Activated CD4-positive, alpha-beta T cell treated with anti-CD3 and anti-CD28 coated beads, Interleukin-2, Interleukin-4, amounts not matched to agents 100 ng/mL and 50 ng/mL, durations not matched to agents 16 hours and 8 hours (primary cell): ENCODE measurements around the gene STRADB.
"Not testable (repeated sequence)": the region's sequence is repeated elsewhere in the genome, so short reads cannot be mapped to it uniquely, and the experiment has no call there.

Source experiments
- DNase-seq: peaks from one replicate; pipeline ENCODE4 v3.0.0-alpha.2; 2020; ENCODE audit warnings: low spot score

STRADB gene

DNA sequence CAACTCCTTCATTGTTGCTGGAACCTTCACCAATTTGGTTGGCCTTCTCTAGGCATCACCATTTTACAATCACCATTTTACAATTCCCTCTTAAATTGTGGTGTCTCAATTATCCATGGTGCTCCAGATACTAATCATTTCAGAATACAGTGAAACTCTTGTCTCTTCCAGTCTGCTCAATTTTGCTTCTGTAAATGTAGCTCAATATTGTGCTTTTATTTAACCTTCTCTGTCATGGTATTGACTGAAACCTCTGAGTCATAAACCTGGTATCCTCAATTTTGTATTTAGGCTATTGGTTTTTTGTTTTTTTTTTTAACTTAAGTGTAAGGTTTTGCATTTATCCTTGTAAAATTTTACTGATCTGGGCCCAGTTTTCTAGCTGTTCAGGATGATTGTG lies 16.1 kb downstream of the STRADB start:
- no peak for DNase-seq

DNA sequence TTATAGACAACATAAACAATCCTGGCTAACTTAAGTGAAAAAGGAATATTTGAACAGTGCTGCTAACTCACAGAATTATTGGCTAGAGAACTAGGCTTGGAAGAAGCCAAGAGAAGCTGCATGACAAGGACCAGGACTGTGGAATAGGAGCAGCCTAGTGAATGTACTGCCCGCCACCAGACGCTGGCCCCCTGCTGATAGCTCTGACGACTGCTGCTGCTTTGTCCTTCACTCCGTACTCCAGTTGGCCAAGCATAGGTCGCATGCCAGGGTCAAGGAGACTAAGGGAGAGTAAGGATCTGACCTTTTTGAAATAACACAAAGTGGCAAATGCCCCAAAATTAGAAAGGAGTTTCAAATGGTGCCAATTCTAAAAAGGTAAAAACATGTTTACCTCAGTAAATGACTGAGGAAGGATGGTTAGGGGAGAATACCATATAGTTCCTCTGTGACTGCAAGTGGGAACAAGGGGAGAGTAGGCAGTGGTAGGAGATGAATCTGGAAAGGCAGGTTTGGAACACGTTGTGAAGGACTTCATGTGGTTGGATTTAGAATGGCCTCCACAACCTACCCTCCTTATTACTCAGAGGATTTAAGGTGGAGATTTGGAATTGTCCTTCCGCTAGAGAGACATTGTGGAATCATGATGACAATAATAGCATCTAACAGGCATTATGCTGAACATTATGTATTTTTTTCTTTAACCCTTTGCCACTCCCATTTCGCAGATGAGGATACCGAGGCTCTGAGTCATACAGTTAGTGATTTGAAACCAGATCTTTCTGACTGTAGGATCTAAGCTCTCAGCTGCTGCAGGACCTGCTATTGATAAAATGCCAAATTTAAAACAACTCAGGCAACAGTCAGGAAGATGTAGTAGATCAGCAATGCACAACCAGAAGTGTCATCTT lies 19.5 kb downstream of the STRADB start:
- peak; percentile 32 for DNase-seq

DNA sequence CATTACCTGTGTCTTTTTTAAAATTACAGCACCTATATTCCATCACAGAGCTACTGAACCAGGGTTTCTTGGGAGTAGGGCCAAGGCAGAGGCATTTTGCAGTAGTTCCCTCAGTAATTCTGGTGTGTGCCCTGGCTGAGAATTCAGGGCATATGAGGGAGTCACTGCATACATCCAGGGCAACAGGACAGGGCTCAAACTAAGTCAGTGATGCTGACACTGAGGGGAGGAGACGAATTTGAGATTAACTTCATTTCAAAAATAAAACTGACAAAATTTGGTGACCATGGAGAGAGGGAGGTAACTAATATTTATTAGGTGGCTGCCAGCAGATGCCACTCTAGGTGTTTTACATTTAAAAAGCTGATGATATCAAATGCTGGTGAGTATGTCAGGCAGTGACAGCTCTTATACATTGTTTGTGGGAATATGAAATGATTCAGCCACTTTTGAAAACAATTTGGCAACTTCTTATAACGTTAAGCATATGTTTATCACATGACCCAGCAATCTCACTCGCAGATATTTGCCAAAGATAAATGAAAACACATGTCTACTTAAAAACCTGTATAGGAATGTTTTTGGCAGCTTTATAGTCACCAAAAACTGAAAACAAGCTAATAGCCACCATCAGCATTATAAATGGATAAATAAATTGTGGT lies 20.3 kb downstream of the STRADB start:
- no peak for DNase-seq

DNA sequence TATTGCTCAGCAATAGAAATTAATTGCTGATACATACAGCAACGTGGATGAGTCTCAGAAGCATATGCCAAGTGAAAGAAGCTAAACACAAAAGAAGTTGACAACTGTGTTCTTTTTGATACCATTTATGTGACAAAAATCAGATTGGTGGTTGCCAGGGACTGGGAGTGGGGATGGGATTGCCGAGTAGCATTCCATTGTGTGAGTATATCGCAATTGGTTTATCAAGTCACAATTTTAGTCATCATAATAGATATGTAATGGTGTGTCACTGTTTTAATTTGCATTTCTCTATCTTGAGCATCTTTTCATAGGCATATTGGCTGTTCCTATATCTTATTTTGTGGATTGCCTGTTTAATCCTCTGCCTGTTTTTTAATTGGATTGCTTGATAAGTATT lies 20.9 kb downstream of the STRADB start:
- no peak for DNase-seq

DNA sequence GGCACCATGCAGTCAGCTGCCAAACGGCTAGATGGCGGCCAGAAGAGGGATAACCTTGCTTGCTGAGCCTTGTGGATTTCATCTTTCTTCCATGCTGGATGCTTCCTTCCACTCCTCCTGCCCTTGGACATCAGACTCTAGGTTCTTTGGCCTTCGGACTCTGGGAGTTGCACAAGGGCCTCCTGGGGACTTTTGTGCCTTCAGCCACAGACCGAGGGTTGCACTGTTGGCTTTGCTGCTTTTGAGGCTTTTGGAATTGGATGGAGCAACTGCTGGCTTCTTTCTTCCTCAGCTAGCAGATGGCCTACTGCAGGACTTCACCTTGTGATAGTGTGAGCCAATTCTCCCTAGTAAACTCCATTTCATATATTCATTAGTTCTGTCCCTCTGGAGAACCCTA lies 31.0 kb downstream of the STRADB start:
- DNase-seq, result no peak

DNA sequence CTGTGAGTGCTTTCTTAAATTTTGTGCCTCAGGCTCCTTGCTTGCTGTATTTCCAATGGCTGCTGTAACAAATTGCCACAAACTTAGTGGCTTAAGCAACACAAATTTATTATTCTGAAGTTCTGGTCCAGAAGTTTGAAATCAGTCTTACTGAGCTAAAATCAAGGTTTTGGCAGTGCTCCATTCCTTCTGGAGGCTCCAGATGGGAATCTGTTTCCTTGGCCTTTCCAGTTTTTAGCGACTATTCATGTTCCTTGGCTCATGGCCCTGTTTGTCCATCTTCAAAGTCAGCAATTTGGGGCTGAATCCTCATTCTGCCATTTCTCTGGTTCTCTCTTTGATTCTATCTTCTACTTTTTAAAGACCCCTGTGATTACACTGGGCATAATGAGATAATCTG lies 31.8 kb downstream of the STRADB start:
- no peak for DNase-seq

DNA sequence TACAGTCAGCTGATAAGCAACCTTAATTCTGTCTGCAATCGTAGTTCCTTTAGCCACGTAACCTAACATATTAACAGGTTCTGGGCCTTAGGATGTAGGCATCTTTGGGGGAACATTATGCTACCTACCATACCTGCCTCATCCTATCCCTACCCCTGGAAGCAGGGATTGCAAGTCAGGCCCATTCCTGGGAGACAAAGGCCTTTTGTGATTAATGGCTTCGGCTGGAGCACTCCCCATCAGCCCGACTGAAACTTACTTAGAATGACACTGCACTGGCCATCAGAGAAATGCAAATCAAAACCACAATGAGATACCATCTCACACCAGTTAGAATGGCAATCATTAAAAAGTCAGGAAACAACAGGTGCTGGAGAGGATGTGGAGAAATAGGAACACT lies 32.2 kb downstream of the STRADB start:
- not testable (repeated sequence) for DNase-seq

DNA sequence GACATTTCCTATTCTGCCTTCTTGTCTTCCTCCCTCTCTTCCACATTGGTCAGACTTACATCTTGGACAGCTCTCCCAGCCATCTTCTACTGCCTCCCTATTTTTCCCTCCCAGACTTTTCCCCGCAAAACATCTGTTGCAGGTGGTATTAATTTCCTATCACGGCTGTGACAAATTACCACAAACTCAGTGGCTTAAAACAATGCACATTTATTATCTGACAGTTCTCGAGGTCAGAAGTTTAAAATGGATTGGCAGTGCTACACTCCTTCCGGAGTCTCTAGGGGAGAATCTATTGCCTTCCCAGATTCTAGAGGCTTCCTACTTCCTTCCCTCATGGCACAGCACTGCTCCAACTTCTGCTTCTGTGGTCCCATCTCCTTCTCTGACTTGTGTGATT lies 33.3 kb downstream of the STRADB start:
- no peak for DNase-seq

DNA sequence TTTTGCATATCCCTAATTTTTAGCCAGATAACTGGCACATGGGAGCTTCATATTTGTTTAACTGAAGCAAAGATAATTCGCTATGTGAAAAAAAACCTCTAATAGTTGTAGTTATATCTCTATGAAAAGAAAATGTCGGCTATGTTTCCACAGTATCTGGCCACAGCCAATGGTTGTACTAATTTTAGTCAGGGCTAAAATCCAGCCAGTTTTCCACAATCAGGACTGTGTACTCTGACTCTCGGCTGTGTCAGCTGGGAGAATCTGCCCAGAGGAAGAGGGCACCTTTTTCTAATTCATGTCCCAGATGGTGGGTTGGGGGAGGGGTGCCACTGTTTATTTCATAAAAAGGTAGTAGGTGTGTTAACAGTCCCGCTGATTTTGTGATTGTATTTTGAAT lies 38.8 kb downstream of the STRADB start:
- no peak for DNase-seq

DNA sequence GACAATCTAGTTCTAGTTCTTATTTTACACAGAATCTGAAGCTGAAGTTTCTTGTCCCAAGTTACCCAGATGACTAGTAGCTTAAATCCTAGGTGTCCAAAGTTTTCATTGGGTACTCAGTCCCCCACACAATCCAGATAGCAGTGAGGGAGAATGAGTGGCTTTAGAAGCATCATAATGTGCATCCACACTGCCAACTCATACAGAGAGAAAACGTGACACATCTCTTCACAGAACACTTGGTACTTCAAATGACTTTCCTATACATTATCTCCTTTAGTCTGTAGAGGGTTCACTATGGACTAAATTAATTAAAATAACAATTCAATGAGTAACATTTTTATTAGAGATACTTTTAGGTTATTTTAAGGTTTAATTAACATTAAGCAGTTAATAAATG lies 45.2 kb downstream of the STRADB start:
- peak; percentile 9 for DNase-seq

DNA sequence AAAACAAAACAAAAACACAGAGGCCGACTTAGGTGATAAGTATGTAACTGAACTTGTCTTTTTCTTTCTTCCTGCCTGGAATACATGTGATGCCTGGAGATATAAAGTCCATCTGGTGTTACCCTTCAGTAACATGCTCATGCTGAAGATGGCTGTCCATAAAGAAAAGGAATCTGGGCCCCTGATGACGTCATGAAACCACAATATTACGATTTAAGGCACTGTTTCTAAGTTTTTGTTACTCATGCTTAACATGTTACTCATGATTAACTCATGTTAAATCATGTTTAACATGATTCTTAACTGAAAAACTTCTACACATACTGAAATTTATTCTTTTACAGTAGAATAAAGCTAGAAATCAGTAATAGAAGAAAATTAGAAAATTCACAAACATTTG lies 49.0 kb downstream of the STRADB start:
- DNase-seq, result no peak

DNA sequence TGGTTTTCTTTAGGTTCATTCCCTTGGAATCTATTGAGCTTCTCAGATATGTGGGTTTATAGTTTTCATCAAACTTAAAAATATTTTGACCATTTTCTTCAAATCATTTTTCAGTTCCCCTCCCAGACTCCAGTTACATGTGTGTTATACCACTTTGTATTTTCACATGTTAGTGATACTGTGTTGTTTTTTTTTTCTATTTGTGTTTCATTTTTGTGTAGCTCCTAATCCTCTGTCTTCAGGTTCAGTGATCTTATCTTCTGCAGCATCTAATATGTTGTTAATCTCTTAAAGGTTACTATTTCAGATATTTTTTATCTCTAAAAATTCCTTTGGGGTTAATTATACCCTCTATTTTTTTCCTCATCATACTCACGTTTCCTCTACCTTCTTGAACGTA lies 51.2 kb downstream of the STRADB start:
- DNase-seq, result no peak

DNA sequence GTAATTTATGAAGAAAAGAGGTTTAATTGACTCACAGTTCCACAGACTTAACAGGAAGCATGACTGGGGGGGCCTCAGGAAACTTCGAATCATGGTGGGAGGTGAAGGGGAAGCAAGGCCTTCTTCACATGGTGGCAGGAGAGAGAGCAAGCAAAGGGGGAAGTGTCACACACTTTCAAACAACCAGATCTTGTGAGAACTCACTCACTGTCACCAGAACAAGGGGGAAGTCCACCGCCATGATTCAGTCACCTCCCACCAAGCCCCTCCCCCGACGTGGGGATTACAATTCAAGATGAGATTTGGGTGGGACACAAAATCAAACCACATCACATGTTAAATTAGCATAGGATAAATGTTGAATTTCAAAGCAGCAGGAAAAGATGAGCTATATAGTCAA lies 56.2 kb downstream of the STRADB start:
- DNase-seq, result no peak

DNA sequence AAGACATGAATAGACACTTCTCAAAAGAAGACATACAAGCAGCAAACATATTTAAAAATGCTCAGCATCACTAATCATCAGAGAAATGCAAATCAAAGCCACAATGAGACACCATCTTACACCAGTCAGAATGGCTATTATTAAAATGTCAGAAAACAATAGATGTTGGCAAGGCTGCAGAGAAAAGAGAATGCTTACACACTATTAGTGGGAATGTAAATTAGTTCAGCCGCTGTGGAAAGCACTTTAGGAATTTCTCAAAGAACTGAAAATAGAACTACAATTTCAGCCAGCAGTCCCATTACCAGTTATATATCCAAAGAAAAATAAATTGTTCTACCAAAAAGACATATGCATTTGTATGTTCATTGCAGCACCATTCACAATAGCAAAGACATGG lies 61.7 kb downstream of the STRADB start:
- no peak for DNase-seq

DNA sequence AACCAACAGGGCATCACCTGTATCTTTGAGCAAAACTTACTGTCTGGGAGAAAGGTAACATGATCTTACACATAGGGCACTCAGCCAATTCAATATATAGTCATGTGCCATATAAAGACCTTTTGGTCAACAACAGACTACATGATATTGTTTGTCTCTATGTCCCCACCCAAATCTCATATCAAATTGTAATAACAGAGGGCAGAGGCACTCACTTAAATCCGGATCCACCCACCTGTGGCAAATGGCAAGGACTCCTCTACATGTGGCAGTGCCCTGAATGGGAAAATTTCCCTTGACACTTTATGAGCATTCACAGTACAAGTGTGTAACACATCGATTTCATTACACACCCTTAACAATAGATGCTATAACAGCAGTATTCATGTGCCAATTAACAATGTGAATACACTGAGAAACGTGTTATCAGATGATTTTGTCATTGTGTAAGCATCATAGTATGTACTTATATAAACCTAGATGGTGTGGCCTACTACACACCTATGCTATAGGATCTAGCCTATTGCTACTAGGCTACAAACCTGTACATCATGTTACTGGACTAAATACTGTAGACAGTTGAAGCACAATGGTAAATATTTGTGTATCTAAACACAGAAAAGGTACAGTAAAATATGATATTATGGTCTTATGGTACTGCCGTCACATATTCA lies 64.2 kb downstream of the STRADB start:
- no peak for DNase-seq

DNA sequence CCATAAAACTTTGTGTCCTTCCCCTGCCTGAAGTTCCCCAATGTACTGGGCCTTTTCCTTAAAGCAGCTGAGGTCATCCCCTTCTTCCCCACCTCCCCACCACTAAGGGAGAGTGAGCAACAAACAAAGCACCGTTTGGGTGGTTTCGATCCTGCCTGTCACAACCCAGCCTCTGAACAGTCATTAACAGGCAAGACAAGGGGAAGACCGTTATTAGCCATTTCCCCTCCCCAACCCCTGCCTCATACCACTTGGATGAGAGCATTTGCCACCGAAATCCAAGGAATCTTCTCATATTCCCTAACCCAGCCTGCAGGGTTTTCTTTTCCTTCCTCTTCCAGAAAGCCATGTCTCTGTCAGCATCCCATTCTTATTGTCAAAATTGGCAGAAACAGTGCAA lies 65.6 kb downstream of the STRADB start:
- DNase-seq, result no peak

DNA sequence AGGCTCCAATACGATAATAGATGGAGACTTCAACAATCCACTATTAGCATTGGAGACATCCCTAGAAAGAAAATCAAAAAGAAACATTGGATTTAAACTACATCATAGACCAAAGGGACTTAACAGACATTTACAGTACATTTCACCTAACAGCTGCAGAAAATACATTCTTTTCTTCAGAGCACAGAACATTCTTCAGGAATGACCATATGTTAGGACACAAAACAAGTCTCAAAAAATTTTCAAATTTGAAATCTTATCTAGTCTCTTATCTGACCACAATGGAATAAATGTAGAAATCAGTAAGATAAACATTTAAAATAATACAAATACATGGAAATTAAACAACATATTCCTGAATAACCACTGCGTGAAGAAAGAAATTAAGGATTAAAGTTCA lies 68.7 kb downstream of the STRADB start:
- no peak for DNase-seq

DNA sequence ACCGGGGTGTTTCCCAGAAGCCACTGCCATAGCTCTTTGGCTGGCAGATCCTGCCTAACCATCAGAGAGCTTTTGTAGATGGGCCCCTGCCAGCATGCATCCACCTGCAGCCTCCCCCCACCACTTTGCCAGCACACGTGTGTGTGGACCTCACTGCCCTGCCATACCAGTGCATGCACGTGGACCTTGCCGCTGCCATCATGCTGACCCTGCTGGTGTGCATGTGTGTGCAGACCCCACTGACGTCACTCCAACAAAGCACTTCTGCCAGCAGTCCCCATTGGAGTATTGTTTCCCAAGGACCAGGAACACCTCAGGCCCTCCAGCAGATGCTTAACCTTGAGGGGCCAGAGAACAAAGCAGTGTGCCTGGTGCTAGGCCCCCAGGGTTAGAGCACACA lies 71.4 kb downstream of the STRADB start:
- DNase-seq, result no peak

DNA sequence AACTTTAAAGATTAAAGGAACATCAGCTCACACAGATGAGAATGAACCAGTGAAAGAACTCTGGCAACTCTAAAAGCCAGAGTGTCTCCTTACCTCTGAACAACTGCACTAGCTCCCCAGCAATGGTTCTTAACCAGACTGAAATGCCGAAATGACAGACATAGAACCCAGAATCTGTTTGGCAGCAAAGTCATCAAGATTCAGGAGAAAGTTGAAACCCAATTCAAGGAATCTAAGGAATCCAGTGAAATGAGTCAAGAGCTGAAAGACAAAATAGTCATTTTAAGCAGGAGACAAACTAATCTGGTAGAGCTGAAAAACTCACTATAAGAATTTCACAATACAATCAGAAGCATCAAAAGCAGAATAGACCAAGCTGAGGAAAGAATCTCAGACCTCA lies 72.0 kb downstream of the STRADB start:
- no peak for DNase-seq
